HEK293 (cell line): ENCODE data around the gene EPHA6.

Source experiments
- CTCF ChIA-PET: fragments of 350-600 bp; formaldehyde crosslinking; extraction: SDS; loops from one replicate; lab custom pipeline; 2021; ENCODE audit warnings: antibody characterized with exemption; lab: Yijun Ruan, JAX
- POLR2A ChIA-PET: fragments of 300-600 bp; formaldehyde crosslinking; extraction: SDS; loops from one replicate; lab custom pipeline; 2020; ENCODE audit warnings: antibody characterized with exemption, inconsistent platforms; lab: Yijun Ruan, JAX
- H3K27ac ChIP-seq: fragments of 200-500 bp; sonication (Bioruptor generic); 2 replicates; pipeline ENCODE4 v1.5.1; 2014; ENCODE audit warnings: low read depth, low read length, control low read depth, inconsistent platforms; ENCODE audit errors: extremely low read depth
- H3K36me3 ChIP-seq, 2 experiments: fragments of 200-500 bp in 1 of 2; sonication (Bioruptor generic) in 1 of 2; 1 replicate in 1 of 2; 2 replicates in 1 of 2; pipeline ENCODE4 v1.5.1; 2014 to 2017; ENCODE audit warnings: inconsistent platforms in 2 of 2, low read length in 2 of 2; ENCODE audit not compliant: control insufficient read depth in 2 of 2, insufficient read depth in 1 of 2
- H3K4me1 ChIP-seq: fragments of 200-500 bp; sonication (Bioruptor generic); 2 replicates; pipeline ENCODE4 v1.5.1; 2014; ENCODE audit warnings: mild to moderate bottlenecking, low read length, inconsistent platforms; ENCODE audit not compliant: control insufficient read depth, insufficient read depth
- H3K4me3 ChIP-seq: 2 replicates; pipeline ENCODE4 v1.5.1; 2011; ENCODE audit warnings: low read depth, mild to moderate bottlenecking, control low read depth, low read length, moderate library complexity
- H3K9me3 ChIP-seq: fragments of 200-500 bp; sonication (Bioruptor generic); 2 replicates; pipeline ENCODE4 v1.5.1; 2014; ENCODE audit warnings: low read depth, low read length, inconsistent platforms; ENCODE audit not compliant: control insufficient read depth, insufficient read depth
- HOXC10 ChIP-seq: sonication (generic); formaldehyde crosslinking; IDR thresholded peaks from 2 replicates; pipeline ENCODE4 v1.8.1; 2023; ENCODE audit warnings: mild to moderate bottlenecking, missing genetic modification reagents
- MZF1 ChIP-seq: fragments of 450-650 bp; formaldehyde crosslinking; IDR thresholded peaks from 2 replicates; pipeline ENCODE4 v1.5.1; 2017; ENCODE audit warnings: missing biosample characterization, missing genetic modification characterization, borderline replicate concordance
- SCRT1 ChIP-seq: fragments of 450-650 bp; formaldehyde crosslinking; IDR thresholded peaks from 2 replicates; pipeline ENCODE4 v1.5.1; 2016; ENCODE audit warnings: missing biosample characterization, missing genetic modification characterization, borderline replicate concordance
- YY1 ChIP-seq: fragments of 450-650 bp; formaldehyde crosslinking; IDR thresholded peaks from 2 replicates; pipeline ENCODE4 v1.5.1; 2018; ENCODE audit warnings: missing biosample characterization, missing genetic modification characterization
- ZBTB1 ChIP-seq: fragments of 450-650 bp; formaldehyde crosslinking; IDR thresholded peaks from 2 replicates; pipeline ENCODE4 v1.5.1; 2016; ENCODE audit warnings: missing biosample characterization, missing genetic modification characterization
- ZBTB7A ChIP-seq: fragments of 450-650 bp; formaldehyde crosslinking; IDR thresholded peaks from 2 replicates; pipeline ENCODE4 v1.5.1; 2016; ENCODE audit warnings: low read depth, missing biosample characterization, missing genetic modification characterization
- ZFP37 ChIP-seq: fragments of 450-650 bp; formaldehyde crosslinking; IDR thresholded peaks from 2 replicates; pipeline ENCODE4 v1.5.1; 2016; ENCODE audit warnings: missing biosample characterization, missing genetic modification characterization
- ZFP41 ChIP-seq: fragments of 450-650 bp; formaldehyde crosslinking; IDR thresholded peaks from 2 replicates; pipeline ENCODE4 v1.5.1; 2016; ENCODE audit warnings: missing biosample characterization, missing genetic modification characterization, borderline replicate concordance
- ZNF121 ChIP-seq: fragments of 450-650 bp; formaldehyde crosslinking; IDR thresholded peaks from 2 replicates; pipeline ENCODE4 v1.5.1; 2016; ENCODE audit warnings: missing biosample characterization, missing genetic modification characterization
- ZNF132 ChIP-seq: fragments of 450-650 bp; formaldehyde crosslinking; IDR thresholded peaks from 2 replicates; pipeline ENCODE4 v1.5.1; 2017; ENCODE audit warnings: missing biosample characterization, missing genetic modification characterization, borderline replicate concordance
- ZNF133 ChIP-seq: fragments of 450-650 bp; formaldehyde crosslinking; IDR thresholded peaks from 2 replicates; pipeline ENCODE4 v1.5.1; 2016; ENCODE audit warnings: missing biosample characterization, missing genetic modification characterization
- ZNF138 ChIP-seq: fragments of 450-650 bp; formaldehyde crosslinking; IDR thresholded peaks from 2 replicates; pipeline ENCODE4 v1.5.1; 2016; ENCODE audit warnings: missing biosample characterization, missing genetic modification characterization, borderline replicate concordance
- ZNF140 ChIP-seq: fragments of 450-650 bp; formaldehyde crosslinking; IDR thresholded peaks from 2 replicates; pipeline ENCODE4 v1.5.1; 2016; ENCODE audit warnings: missing biosample characterization, missing genetic modification characterization
- ZNF221 ChIP-seq: fragments of 450-650 bp; formaldehyde crosslinking; IDR thresholded peaks from 2 replicates; pipeline ENCODE4 v1.5.1; 2017; ENCODE audit warnings: missing biosample characterization, missing genetic modification characterization, borderline replicate concordance
- ZNF23 ChIP-seq: fragments of 450-650 bp; formaldehyde crosslinking; IDR thresholded peaks from 2 replicates; pipeline ENCODE4 v1.5.1; 2016; ENCODE audit warnings: missing biosample characterization, missing genetic modification characterization, borderline replicate concordance
- ZNF350 ChIP-seq: fragments of 450-650 bp; formaldehyde crosslinking; IDR thresholded peaks from 2 replicates; pipeline ENCODE4 v1.5.0; 2017; ENCODE audit warnings: missing biosample characterization, mild to moderate bottlenecking, missing genetic modification characterization
- ZNF354C ChIP-seq: fragments of 450-650 bp; formaldehyde crosslinking; IDR thresholded peaks from 2 replicates; pipeline ENCODE4 v1.5.1; 2016; ENCODE audit warnings: missing biosample characterization, missing genetic modification characterization, low read depth, borderline replicate concordance
- ZNF366 ChIP-seq: fragments of 450-650 bp; formaldehyde crosslinking; conservative IDR thresholded peaks from 2 replicates; pipeline ENCODE4 v1.5.1; 2016; ENCODE audit warnings: missing biosample characterization, missing genetic modification characterization
- ZNF37A ChIP-seq: fragments of 450-650 bp; IDR thresholded peaks from 2 replicates; pipeline ENCODE4 v1.5.1; 2018; ENCODE audit warnings: missing biosample characterization, missing genetic modification characterization
- ZNF426 ChIP-seq: fragments of 450-650 bp; formaldehyde crosslinking; IDR thresholded peaks from 2 replicates; pipeline ENCODE4 v1.5.1; 2017; ENCODE audit warnings: missing biosample characterization, missing genetic modification characterization, mild to moderate bottlenecking, inconsistent platforms, moderate library complexity
- ZNF600 ChIP-seq: fragments of 450-650 bp; formaldehyde crosslinking; IDR thresholded peaks from 2 replicates; pipeline ENCODE4 v1.5.1; 2016; ENCODE audit warnings: missing biosample characterization, missing genetic modification characterization
- ZNF747 ChIP-seq: fragments of 450-650 bp; formaldehyde crosslinking; IDR thresholded peaks from 2 replicates; pipeline ENCODE4 v1.5.1; 2016; ENCODE audit warnings: missing biosample characterization, missing genetic modification characterization
- ZNF76 ChIP-seq: fragments of 450-650 bp; formaldehyde crosslinking; IDR thresholded peaks from 2 replicates; pipeline ENCODE4; 2016; ENCODE audit warnings: low read depth, missing biosample characterization, missing genetic modification characterization, borderline replicate concordance
- ZNF785 ChIP-seq: fragments of 450-650 bp; formaldehyde crosslinking; IDR thresholded peaks from 2 replicates; pipeline ENCODE4 v1.5.1; 2016; ENCODE audit warnings: missing biosample characterization, missing genetic modification characterization
- ZNF843 ChIP-seq: fragments of 450-650 bp; formaldehyde crosslinking; IDR thresholded peaks from 2 replicates; pipeline ENCODE4 v1.5.1; 2016; ENCODE audit warnings: missing biosample characterization, missing genetic modification characterization
- TF ChIP-seq, protein P1 (sequence below): sonication (generic); formaldehyde crosslinking; IDR thresholded peaks from 2 replicates; pipeline ENCODE4 v1.8.1; 2022; ENCODE audit warnings: mild to moderate bottlenecking, moderate library complexity, missing genetic modification reagents
- TF ChIP-seq, protein P2 (sequence below): fragments of 450-650 bp; formaldehyde crosslinking; IDR thresholded peaks from 2 replicates; pipeline ENCODE4 v1.5.1; 2016; ENCODE audit warnings: missing biosample characterization, missing genetic modification characterization
- TF ChIP-seq, protein P3 (sequence below): fragments of 450-650 bp; formaldehyde crosslinking; IDR thresholded peaks from 2 replicates; pipeline ENCODE4 v1.5.1; 2017; ENCODE audit warnings: missing biosample characterization, missing genetic modification characterization
- TF ChIP-seq, protein P4 (sequence below): fragments of 450-650 bp; formaldehyde crosslinking; IDR thresholded peaks from 2 replicates; pipeline ENCODE4 v1.5.1; 2016; ENCODE audit warnings: missing biosample characterization, missing genetic modification characterization, low read depth
- TF ChIP-seq, protein P5 (sequence below): fragments of 450-650 bp; formaldehyde crosslinking; IDR thresholded peaks from 2 replicates; pipeline ENCODE4 v1.5.1; 2016; ENCODE audit warnings: missing biosample characterization, missing genetic modification characterization

The EPHA6 gene

DNA sequence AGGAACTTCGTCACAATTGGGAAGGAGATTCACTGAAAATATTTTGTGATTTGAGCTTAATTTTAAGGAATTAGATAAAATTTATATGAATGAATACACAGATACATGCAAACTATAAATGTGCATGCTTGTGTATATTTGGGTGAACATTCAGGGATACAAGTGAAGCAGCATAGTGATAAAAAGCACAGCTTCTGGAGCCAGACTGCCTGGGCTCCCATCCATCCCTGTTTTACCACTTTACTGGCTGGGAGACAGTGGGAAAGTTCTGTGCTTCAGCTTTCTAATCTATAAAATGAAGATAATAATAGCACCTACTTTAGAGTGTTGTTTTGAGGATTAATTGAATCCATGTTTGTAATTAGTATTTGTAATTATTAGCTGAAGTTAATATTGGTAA lies 8.1 kb upstream of the EPHA6 start (continued):
- TF ChIP-seq, protein P1, sequence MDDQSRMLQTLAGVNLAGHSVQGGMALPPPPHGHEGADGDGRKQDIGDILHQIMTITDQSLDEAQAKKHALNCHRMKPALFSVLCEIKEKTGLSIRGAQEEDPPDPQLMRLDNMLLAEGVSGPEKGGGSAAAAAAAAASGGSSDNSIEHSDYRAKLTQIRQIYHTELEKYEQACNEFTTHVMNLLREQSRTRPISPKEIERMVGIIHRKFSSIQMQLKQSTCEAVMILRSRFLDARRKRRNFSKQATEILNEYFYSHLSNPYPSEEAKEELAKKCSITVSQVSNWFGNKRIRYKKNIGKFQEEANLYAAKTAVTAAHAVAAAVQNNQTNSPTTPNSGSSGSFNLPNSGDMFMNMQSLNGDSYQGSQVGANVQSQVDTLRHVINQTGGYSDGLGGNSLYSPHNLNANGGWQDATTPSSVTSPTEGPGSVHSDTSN (CRISPR knock-in tag): no peak
- TF ChIP-seq ZBTB7A (tag by site-specific recombination) (no peak), SCRT1 (no peak)

DNA sequence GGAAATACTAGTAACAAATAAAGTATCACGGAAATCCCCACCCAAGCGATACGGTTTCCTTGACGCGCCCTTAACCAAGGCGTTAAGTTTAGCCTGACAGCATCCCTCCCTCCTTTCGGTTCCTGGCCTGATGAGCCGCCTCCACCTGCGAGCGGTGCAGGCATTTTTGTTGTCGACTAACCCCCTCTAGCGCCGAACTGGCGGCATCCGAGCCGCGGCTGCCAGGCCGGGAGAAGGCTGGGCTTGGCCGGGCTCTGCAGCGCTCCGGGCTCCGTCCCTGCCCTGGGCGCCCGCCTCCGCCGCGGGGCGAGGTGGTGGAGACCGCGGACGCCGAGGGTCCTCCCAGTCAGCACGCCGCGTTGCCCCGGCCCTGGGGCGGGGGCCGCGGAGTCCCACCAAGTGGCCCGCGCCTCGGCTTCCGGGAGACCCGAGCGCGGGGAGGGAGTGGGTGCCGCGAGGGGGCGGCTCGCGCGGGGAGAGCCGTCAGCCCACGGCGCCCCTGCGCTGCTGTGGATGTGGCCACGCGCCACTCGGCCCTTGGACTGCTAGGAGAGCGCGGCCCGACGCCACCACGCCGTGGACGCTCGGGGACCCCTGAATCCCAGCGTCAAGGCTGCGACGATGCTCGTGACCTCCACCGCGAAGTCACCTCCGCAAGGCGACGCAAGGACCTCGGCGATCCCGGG lies 1.1 kb upstream of the EPHA6 start:
- no peaks in the 10 kb centered on the region for H3K36me3 ChIP-seq
- ChIA-PET POLR2A (no interaction called here), CTCF (interaction anchor here (0.7 to 0.8 kb wide), 2 partner anchors 47 to 119 kb away, joined by 3 to 4 read pairs; no protein-coding TSS in a partner anchor)
- no peaks in the 10 kb centered on the region for H3K9me3 ChIP-seq
- H3K4me3 ChIP-seq: peak overlapping the region; percentile 70
- H3K4me1 ChIP-seq: no peaks in the 10 kb centered on the region
- peak overlapping the region; percentile 68; the same call in 1 of the 2 replicates for H3K27ac ChIP-seq
- TF ChIP-seq ZNF426 (tag by site-specific recombination) (no peak), ZNF221 (tag by site-specific recombination) (no peak), ZNF366 (tag by site-specific recombination) (0 out of 2 replicates have a peak, but pooled peaks have one; percentile 51), ZNF76 (tag by site-specific recombination) (no peak), ZNF747 (tag by site-specific recombination) (no peak), ZFP37 (tag by site-specific recombination) (no peak), YY1 (tag by site-specific recombination) (no peak), ZNF132 (tag by site-specific recombination) (no peak), ZNF140 (tag by site-specific recombination) (no peak), ZNF600 (tag by site-specific recombination) (no peak), ZNF37A (tag by site-specific recombination) (no peak), ZNF354C (tag by site-specific recombination) (no peak), ZBTB1 (tag by site-specific recombination) (no peak), ZBTB7A (tag by site-specific recombination) (no peak), HOXC10 (CRISPR knock-in tag) (no peak), ZNF843 (tag by site-specific recombination) (no peak), ZFP41 (tag by site-specific recombination) (no peak), ZNF138 (no peak), ZNF133 (tag by site-specific recombination) (no peak), ZNF121 (no peak), ZNF785 (tag by site-specific recombination) (no peak), ZNF350 (tag by site-specific recombination) (no peak), MZF1 (tag by site-specific recombination) (no peak), ZNF23 (tag by site-specific recombination) (no peak)
- TF ChIP-seq, protein P2, sequence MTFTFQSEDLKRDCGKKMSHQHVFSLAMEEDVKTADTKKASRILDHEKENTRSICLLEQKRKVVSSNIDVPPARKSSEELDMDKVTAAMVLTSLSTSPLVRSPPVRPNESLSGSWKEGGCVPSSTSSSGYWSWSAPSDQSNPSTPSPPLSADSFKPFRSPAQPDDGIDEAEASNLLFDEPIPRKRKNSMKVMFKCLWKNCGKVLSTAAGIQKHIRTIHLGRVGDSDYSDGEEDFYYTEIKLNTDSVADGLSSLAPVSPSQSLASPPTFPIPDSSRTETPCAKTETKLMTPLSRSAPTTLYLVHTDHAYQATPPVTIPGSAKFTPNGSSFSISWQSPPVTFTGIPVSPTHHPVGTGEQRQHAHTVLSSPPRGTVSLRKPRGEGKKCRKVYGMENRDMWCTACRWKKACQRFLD: no peak
- TF ChIP-seq, protein P3, sequence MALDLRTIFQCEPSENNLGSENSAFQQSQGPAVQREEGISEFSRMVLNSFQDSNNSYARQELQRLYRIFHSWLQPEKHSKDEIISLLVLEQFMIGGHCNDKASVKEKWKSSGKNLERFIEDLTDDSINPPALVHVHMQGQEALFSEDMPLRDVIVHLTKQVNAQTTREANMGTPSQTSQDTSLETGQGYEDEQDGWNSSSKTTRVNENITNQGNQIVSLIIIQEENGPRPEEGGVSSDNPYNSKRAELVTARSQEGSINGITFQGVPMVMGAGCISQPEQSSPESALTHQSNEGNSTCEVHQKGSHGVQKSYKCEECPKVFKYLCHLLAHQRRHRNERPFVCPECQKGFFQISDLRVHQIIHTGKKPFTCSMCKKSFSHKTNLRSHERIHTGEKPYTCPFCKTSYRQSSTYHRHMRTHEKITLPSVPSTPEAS (tag by site-specific recombination): no peak
- TF ChIP-seq, protein P4, sequence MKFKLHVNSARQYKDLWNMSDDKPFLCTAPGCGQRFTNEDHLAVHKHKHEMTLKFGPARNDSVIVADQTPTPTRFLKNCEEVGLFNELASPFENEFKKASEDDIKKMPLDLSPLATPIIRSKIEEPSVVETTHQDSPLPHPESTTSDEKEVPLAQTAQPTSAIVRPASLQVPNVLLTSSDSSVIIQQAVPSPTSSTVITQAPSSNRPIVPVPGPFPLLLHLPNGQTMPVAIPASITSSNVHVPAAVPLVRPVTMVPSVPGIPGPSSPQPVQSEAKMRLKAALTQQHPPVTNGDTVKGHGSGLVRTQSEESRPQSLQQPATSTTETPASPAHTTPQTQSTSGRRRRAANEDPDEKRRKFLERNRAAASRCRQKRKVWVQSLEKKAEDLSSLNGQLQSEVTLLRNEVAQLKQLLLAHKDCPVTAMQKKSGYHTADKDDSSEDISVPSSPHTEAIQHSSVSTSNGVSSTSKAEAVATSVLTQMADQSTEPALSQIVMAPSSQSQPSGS (tag by site-specific recombination): no peak
- TF ChIP-seq, protein P5, sequence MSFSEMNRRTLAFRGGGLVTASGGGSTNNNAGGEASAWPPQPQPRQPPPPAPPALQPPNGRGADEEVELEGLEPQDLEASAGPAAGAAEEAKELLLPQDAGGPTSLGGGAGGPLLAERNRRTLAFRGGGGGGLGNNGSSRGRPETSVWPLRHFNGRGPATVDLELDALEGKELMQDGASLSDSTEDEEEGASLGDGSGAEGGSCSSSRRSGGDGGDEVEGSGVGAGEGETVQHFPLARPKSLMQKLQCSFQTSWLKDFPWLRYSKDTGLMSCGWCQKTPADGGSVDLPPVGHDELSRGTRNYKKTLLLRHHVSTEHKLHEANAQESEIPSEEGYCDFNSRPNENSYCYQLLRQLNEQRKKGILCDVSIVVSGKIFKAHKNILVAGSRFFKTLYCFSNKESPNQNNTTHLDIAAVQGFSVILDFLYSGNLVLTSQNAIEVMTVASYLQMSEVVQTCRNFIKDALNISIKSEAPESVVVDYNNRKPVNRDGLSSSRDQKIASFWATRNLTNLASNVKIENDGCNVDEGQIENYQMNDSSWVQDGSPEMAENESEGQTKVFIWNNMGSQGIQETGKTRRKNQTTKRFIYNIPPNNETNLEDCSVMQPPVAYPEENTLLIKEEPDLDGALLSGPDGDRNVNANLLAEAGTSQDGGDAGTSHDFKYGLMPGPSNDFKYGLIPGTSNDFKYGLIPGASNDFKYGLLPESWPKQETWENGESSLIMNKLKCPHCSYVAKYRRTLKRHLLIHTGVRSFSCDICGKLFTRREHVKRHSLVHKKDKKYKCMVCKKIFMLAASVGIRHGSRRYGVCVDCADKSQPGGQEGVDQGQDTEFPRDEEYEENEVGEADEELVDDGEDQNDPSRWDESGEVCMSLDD (tag by site-specific recombination): no peak
